HepG2 (cell line): ENCODE results near the gene CRYGA. TPM values are rescaled to one million over a fixed set of nuclear protein-coding genes. Genes with fewer than 3 reads are reported as not detected.

Source experiments
- ARID4A ChIP-seq: sonication (generic); formaldehyde crosslinking; IDR thresholded peaks from 2 replicates; pipeline ENCODE4 v1.5.0; 2020; ENCODE audit warnings: mild to moderate bottlenecking, missing genetic modification reagents, borderline replicate concordance
- ATRX ChIP-seq: sonication (generic); formaldehyde crosslinking; IDR thresholded peaks from 2 replicates; pipeline ENCODE4 v1.4.0; 2020; ENCODE audit warnings: missing genetic modification reagents, borderline replicate concordance
- HMGA1 ChIP-seq: sonication (generic); formaldehyde crosslinking; conservative IDR thresholded peaks from 2 replicates; pipeline ENCODE4 v1.4.0; 2020; ENCODE audit warnings: missing genetic modification reagents
- HNF1A ChIP-seq, 2 experiments: sonication (generic) in 1 of 2; formaldehyde crosslinking in 1 of 2; IDR thresholded peaks; 2 replicates each; pipeline versions ENCODE4 v1.4.0 to v1.6.1; 2016 to 2020; ENCODE audit warnings: borderline replicate concordance in 1 of 2, low read depth in 1 of 2, mild to moderate bottlenecking in 1 of 2, missing genetic modification reagents in 1 of 2
- HOXA3 ChIP-seq: sonication (generic); formaldehyde crosslinking; IDR thresholded peaks from 2 replicates; pipeline ENCODE4 v1.5.0; 2020; ENCODE audit warnings: missing genetic modification reagents
- IKZF5 ChIP-seq: IDR thresholded peaks from 2 replicates; pipeline ENCODE4 v1.6.1; 2018; ENCODE audit warnings: missing genetic modification reagents, mild to moderate bottlenecking, missing compliant biosample characterization
- MAFK ChIP-seq, 2 experiments: IDR thresholded peaks in 1 of 2; conservative IDR thresholded peaks in 1 of 2; 2 replicates each; pipeline ENCODE4 v1.6.1; 2011; ENCODE audit warnings: improper control_type of control experiment in 2 of 2, low read length in 2 of 2
- MAX ChIP-seq: IDR thresholded peaks from 2 replicates; pipeline ENCODE4 v1.6.1; 2012; ENCODE audit warnings: inconsistent platforms
- MIER3 ChIP-seq: IDR thresholded peaks from 2 replicates; pipeline ENCODE4 v1.6.1; 2016; ENCODE audit warnings: missing compliant biosample characterization, borderline replicate concordance
- MLLT10 ChIP-seq: sonication (generic); formaldehyde crosslinking; IDR thresholded peaks from 2 replicates; pipeline ENCODE4 v1.4.0; 2020; ENCODE audit warnings: missing genetic modification reagents
- MTA3 ChIP-seq: sonication (generic); formaldehyde crosslinking; IDR thresholded peaks from 2 replicates; pipeline ENCODE4 v1.4.0; 2020; ENCODE audit warnings: missing genetic modification reagents
- NCOR1 ChIP-seq: fragments of 200-600 bp; sonication (generic); IDR thresholded peaks from 2 replicates; pipeline ENCODE4 v1.7.0; 2017; ENCODE audit warnings: antibody characterized with exemption, low read length, borderline replicate concordance
- PTBP1 ChIP-seq: fragments of 200-400 bp; formaldehyde crosslinking; IDR thresholded peaks from 2 replicates; pipeline ENCODE4 v1.6.1; 2018; ENCODE audit warnings: low read length, low read depth; ENCODE audit not compliant: poor library complexity, severe bottlenecking
- TEAD3 ChIP-seq: optimal IDR thresholded peaks from 2 replicates; pipeline ENCODE3; 2016; ENCODE audit warnings: borderline replicate concordance
- ZMAT3 ChIP-seq: sonication (generic); formaldehyde crosslinking; conservative IDR thresholded peaks from 2 replicates; pipeline ENCODE4 v1.7.0; 2021; ENCODE audit warnings: missing genetic modification reagents
- ZMYM3 ChIP-seq: sonication (generic); formaldehyde crosslinking; IDR thresholded peaks from 2 replicates; pipeline ENCODE4 v1.5.1; 2020; ENCODE audit warnings: mild to moderate bottlenecking, missing genetic modification reagents
- ZNF441 ChIP-seq: sonication (generic); formaldehyde crosslinking; IDR thresholded peaks from 2 replicates; pipeline ENCODE4 v1.7.0; 2021; ENCODE audit warnings: missing genetic modification reagents, borderline replicate concordance
- ZNF572 ChIP-seq: sonication (generic); formaldehyde crosslinking; IDR thresholded peaks from 2 replicates; pipeline ENCODE4 v1.5.1; 2020; ENCODE audit warnings: mild to moderate bottlenecking, missing genetic modification reagents
- ZNF619 ChIP-seq: sonication (generic); formaldehyde crosslinking; IDR thresholded peaks from 2 replicates; pipeline ENCODE4 v1.4.0; 2020; ENCODE audit warnings: mild to moderate bottlenecking, missing genetic modification reagents
- ZSCAN9 ChIP-seq: IDR thresholded peaks from 2 replicates; pipeline ENCODE4 v1.6.1; 2016; ENCODE audit warnings: borderline replicate concordance
- polyA plus RNA-seq, 8 experiments: library from polyadenylated mRNA; depleted of rRNA in 3 of 8; stranded (reverse) in 7 of 8; unstranded in 1 of 8; fragments of >200 nt; fragmentation: Illumina TruSeq in 4 of 8; extraction: Trizol in 4 of 8; gene quantifications; 2 replicates each; pipeline versions ENCODE4 v1.2.1 to v1.2.3, GENCODE V29; 2011 to 2016; ENCODE audit warnings: low read depth in 4 of 8, missing spikeins in 1 of 8, mixed read lengths in 1 of 8; ENCODE audit not compliant: insufficient read depth in 1 of 8
- total RNA-seq, 5 experiments: library from RNA; depleted of rRNA; stranded (reverse); fragments of >200 nt; fragmentation: Illumina TruSeq; extraction: Trizol; gene quantifications; 2 replicates each; pipeline ENCODE4 v1.2.3, GENCODE V29; 2016; ENCODE audit warnings: low read depth in 1 of 5

CRYGA gene
- total and polyA plus RNA-seq, 2 of the 13 experiments (the other 11 are each of a cell fraction or from before 2014, with no cell fraction given), result not detected

GRCh38 chr2:208134928-208135586, 28.3 kb downstream of the CRYGA start (continued):
- TF ChIP-seq ZMAT3 (CRISPR knock-in tag) (no peak), TEAD3 (CRISPR knock-in tag) (peak; percentile 36), HMGA1 (CRISPR knock-in tag) (no peak), MTA3 (no peak), ATRX (CRISPR knock-in tag) (no peak), MAFK (conservative IDR thresholded peaks at IDR 0.05 in 1 of 2, IDR thresholded peaks at IDR 0.05 in 1 of 2; ENCODE audit: low read length in 2 of 2) (no peak), PTBP1 (no peak), MIER3 (CRISPR knock-in tag) (no peak; the same call in 1 of the 2 replicates), ZMYM3 (CRISPR knock-in tag) (no peak), HNF1A (IDR thresholded peaks at IDR 0.05; ENCODE audit: low read depth) (no peak), HNF1A (CRISPR knock-in tag; IDR thresholded peaks at IDR 0.05; ENCODE audit: borderline replicate concordance) (peak; percentile 27; the same call in 1 of the 2 replicates), ZSCAN9 (CRISPR knock-in tag) (peak; percentile 68; the same call in 1 of the 2 replicates), ARID4A (CRISPR knock-in tag) (no peak), ZNF441 (0 out of 2 replicates have a peak, but pooled peaks have one; percentile 26), IKZF5 (CRISPR knock-in tag) (0 out of 2 replicates have a peak, but pooled peaks have one; percentile 23), MAX (peak; percentile 80; the same call in 1 of the 2 replicates), MLLT10 (CRISPR knock-in tag) (no peak), ZNF619 (CRISPR knock-in tag) (no peak), ZNF572 (CRISPR knock-in tag) (0 out of 2 replicates have a peak, but pooled peaks have one; percentile 6), HOXA3 (CRISPR knock-in tag) (no peak), NCOR1 (no peak)
